ENCODE measurements around the gene SLC25A14.

Gene SLC25A14

GRCh38 chrX:130299279-130300009 is 40.3 kb upstream of the SLC25A14 start:
- no peaks in the 10 kb centered on the region for H3K9me3 ChIP-seq (ENCODE audit: insufficient read depth, low read depth, low read length)
- H2AK5ac ChIP-seq (ENCODE audit: low read length), result no peak overlapping the region
- no peak for DNase-seq
- H2BK5ac ChIP-seq (ENCODE audit: low read depth, low read length, poor library complexity), result no peak overlapping the region
- no peak overlapping the region for H2BK12ac ChIP-seq (ENCODE audit: low read length)
- H2AFZ ChIP-seq (ENCODE audit: insufficient read depth, low read length, poor library complexity), result no peak overlapping the region
- no peak overlapping the region for H3K4ac ChIP-seq (ENCODE audit: low read depth, low read length)
- no peak overlapping the region for H2BK120ac ChIP-seq (ENCODE audit: insufficient read depth, low read length, poor library complexity)
- H3K18ac ChIP-seq (ENCODE audit: low read length), result no peak overlapping the region
- H3K27ac ChIP-seq (ENCODE audit: low read depth, low read length), result no peak overlapping the region
- H4K12ac ChIP-seq (ENCODE audit: low read depth, low read length), result no peak overlapping the region
- H3K4me3 ChIP-seq (ENCODE audit: low read depth, low read length), result no peak overlapping the region
- no peaks in the 10 kb centered on the region for H3K36me3 ChIP-seq (ENCODE audit: control insufficient read depth in 1 of 2, insufficient read depth in 2 of 2, low read length in 2 of 2)
- H3K4me1 ChIP-seq (ENCODE audit: control insufficient read depth in 1 of 2, insufficient read depth in 2 of 2, low read length in 2 of 2), result no peaks in the 10 kb centered on the region
- no peak overlapping the region for H4K91ac ChIP-seq (ENCODE audit: low read depth, low read length)
- H3K14ac ChIP-seq (ENCODE audit: low read length), result no peak overlapping the region
- no CpG with 5 or more reads among the region's 19 CpGs for WGBS (ENCODE audit: extremely low coverage, insufficient coverage, insufficient read length)
- no peak overlapping the region for H4K8ac ChIP-seq (ENCODE audit: low read depth, low read length)
- H3K4me2 ChIP-seq (ENCODE audit: low read length), result no peak overlapping the region
- no peaks in the 10 kb centered on the region for H3K79me1 ChIP-seq (ENCODE audit: low read length)
- H3K9ac ChIP-seq (ENCODE audit: low read length), result no peak overlapping the region
- H3K79me2 ChIP-seq (ENCODE audit: control insufficient read depth, insufficient read depth, low read length, poor library complexity), result no peaks in the 10 kb centered on the region
- H3K23ac ChIP-seq (ENCODE audit: low read length), result no peak overlapping the region
- no peaks in the 10 kb centered on the region for H3K27me3 ChIP-seq (ENCODE audit: insufficient read depth, low read length)

GRCh38 chrX:130300010-130300282 is 39.8 kb upstream of the SLC25A14 start:
- H3K4me1 ChIP-seq (ENCODE audit: control insufficient read depth in 1 of 2, insufficient read depth in 2 of 2, low read length in 2 of 2), result no peaks in the 10 kb centered on the region
- no peaks in the 10 kb centered on the region for H3K79me2 ChIP-seq (ENCODE audit: control insufficient read depth, insufficient read depth, low read length, poor library complexity)
- no peak overlapping the region for H3K14ac ChIP-seq (ENCODE audit: low read length)
- H3K4me2 ChIP-seq (ENCODE audit: low read length), result no peak overlapping the region
- H2AK5ac ChIP-seq (ENCODE audit: low read length), result no peak overlapping the region
- no peak overlapping the region for H2BK5ac ChIP-seq (ENCODE audit: low read depth, low read length, poor library complexity)
- no peaks in the 10 kb centered on the region for H3K36me3 ChIP-seq (ENCODE audit: control insufficient read depth in 1 of 2, insufficient read depth in 2 of 2, low read length in 2 of 2)
- H3K27ac ChIP-seq (ENCODE audit: low read depth, low read length), result no peak overlapping the region
- no peak overlapping the region for H2BK12ac ChIP-seq (ENCODE audit: low read length)
- no peaks in the 10 kb centered on the region for H3K27me3 ChIP-seq (ENCODE audit: insufficient read depth, low read length)
- H3K4ac ChIP-seq (ENCODE audit: low read depth, low read length), result no peak overlapping the region
- H2AFZ ChIP-seq (ENCODE audit: insufficient read depth, low read length, poor library complexity), result no peak overlapping the region
- H4K12ac ChIP-seq (ENCODE audit: low read depth, low read length), result no peak overlapping the region
- no peak overlapping the region for H3K9ac ChIP-seq (ENCODE audit: low read length)
- no peak overlapping the region for H2BK120ac ChIP-seq (ENCODE audit: insufficient read depth, low read length, poor library complexity)
- H4K8ac ChIP-seq (ENCODE audit: low read depth, low read length), result no peak overlapping the region
- no peak overlapping the region for H3K23ac ChIP-seq (ENCODE audit: low read length)
- H4K91ac ChIP-seq (ENCODE audit: low read depth, low read length), result no peak overlapping the region
- H3K79me1 ChIP-seq (ENCODE audit: low read length), result no peaks in the 10 kb centered on the region
- H3K18ac ChIP-seq (ENCODE audit: low read length), result no peak overlapping the region
- no peak for DNase-seq
- no peak overlapping the region for H3K4me3 ChIP-seq (ENCODE audit: low read depth, low read length)
- no peaks in the 10 kb centered on the region for H3K9me3 ChIP-seq (ENCODE audit: insufficient read depth, low read depth, low read length)
- WGBS (ENCODE audit: extremely low coverage, insufficient coverage, insufficient read length), result no CpG with 5 or more reads among the region's 2 CpGs

DNA sequence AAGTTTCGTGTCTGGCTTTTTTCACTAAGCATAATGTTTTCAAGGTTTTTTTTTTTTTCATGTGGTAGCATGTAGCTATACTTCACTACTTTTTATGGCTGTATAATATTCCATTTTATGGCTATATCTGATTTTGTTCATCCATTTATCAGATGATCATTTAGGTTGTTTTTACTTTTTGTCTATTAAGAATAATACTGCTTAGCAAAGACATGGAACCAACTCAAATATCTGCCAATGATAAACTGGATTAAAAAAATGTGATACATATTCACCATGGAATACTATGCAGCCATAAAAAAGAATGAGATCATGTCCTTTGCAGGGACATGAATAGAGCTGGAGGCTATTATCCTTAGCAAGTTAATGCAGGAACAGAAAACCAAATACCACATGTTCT is 38.3 kb upstream of the SLC25A14 start:
- H3K4me3 ChIP-seq (ENCODE audit: low read depth, low read length), result no peak overlapping the region
- H2AFZ ChIP-seq (ENCODE audit: insufficient read depth, low read length, poor library complexity), result no peak overlapping the region
- no peak overlapping the region for H2BK120ac ChIP-seq (ENCODE audit: insufficient read depth, low read length, poor library complexity)
- no peak overlapping the region for H3K14ac ChIP-seq (ENCODE audit: low read length)
- no peaks in the 10 kb centered on the region for H3K79me2 ChIP-seq (ENCODE audit: control insufficient read depth, insufficient read depth, low read length, poor library complexity)
- no peak overlapping the region for H4K12ac ChIP-seq (ENCODE audit: low read depth, low read length)
- no peaks in the 10 kb centered on the region for H3K36me3 ChIP-seq (ENCODE audit: control insufficient read depth in 1 of 2, insufficient read depth in 2 of 2, low read length in 2 of 2)
- H3K9ac ChIP-seq (ENCODE audit: low read length), result no peak overlapping the region
- H2BK12ac ChIP-seq (ENCODE audit: low read length), result no peak overlapping the region
- no peaks in the 10 kb centered on the region for H3K9me3 ChIP-seq (ENCODE audit: insufficient read depth, low read depth, low read length)
- H3K79me1 ChIP-seq (ENCODE audit: low read length), result no peaks in the 10 kb centered on the region
- H4K8ac ChIP-seq (ENCODE audit: low read depth, low read length), result no peak overlapping the region
- no peak overlapping the region for H3K27ac ChIP-seq (ENCODE audit: low read depth, low read length)
- no peak overlapping the region for H4K91ac ChIP-seq (ENCODE audit: low read depth, low read length)
- no peaks in the 10 kb centered on the region for H3K27me3 ChIP-seq (ENCODE audit: insufficient read depth, low read length)
- H3K4me2 ChIP-seq (ENCODE audit: low read length), result no peak overlapping the region
- no peak overlapping the region for H2BK5ac ChIP-seq (ENCODE audit: low read depth, low read length, poor library complexity)
- no peaks in the 10 kb centered on the region for H3K4me1 ChIP-seq (ENCODE audit: control insufficient read depth in 1 of 2, insufficient read depth in 2 of 2, low read length in 2 of 2)
- WGBS (ENCODE audit: extremely low coverage, insufficient coverage, insufficient read length), result no CpG with 5 or more reads among the region's 1 CpG
- no peak overlapping the region for H3K23ac ChIP-seq (ENCODE audit: low read length)
- DNase-seq, result no peak
- no peak overlapping the region for H3K18ac ChIP-seq (ENCODE audit: low read length)
- no peak overlapping the region for H3K4ac ChIP-seq (ENCODE audit: low read depth, low read length)
- H2AK5ac ChIP-seq (ENCODE audit: low read length), result no peak overlapping the region

GRCh38 chrX:130301977-130302376 is 37.7 kb upstream of the SLC25A14 start:
- no peak overlapping the region for H3K27ac ChIP-seq (ENCODE audit: low read depth, low read length)
- no peaks in the 10 kb centered on the region for H3K27me3 ChIP-seq (ENCODE audit: insufficient read depth, low read length)
- no peak overlapping the region for H3K18ac ChIP-seq (ENCODE audit: low read length)
- H3K4me2 ChIP-seq (ENCODE audit: low read length), result no peak overlapping the region
- no CpG with 5 or more reads among the region's 1 CpG for WGBS (ENCODE audit: extremely low coverage, insufficient coverage, insufficient read length)
- no peak overlapping the region for H3K23ac ChIP-seq (ENCODE audit: low read length)
- no peaks in the 10 kb centered on the region for H3K79me2 ChIP-seq (ENCODE audit: control insufficient read depth, insufficient read depth, low read length, poor library complexity)
- H3K4ac ChIP-seq (ENCODE audit: low read depth, low read length), result no peak overlapping the region
- H3K4me3 ChIP-seq (ENCODE audit: low read depth, low read length), result no peak overlapping the region
- no peak for DNase-seq
- H2BK12ac ChIP-seq (ENCODE audit: low read length), result no peak overlapping the region
- no peak overlapping the region for H4K12ac ChIP-seq (ENCODE audit: low read depth, low read length)
- no peaks in the 10 kb centered on the region for H3K4me1 ChIP-seq (ENCODE audit: control insufficient read depth in 1 of 2, insufficient read depth in 2 of 2, low read length in 2 of 2)
- H3K9me3 ChIP-seq (ENCODE audit: insufficient read depth, low read depth, low read length), result no peaks in the 10 kb centered on the region
- no peak overlapping the region for H2BK5ac ChIP-seq (ENCODE audit: low read depth, low read length, poor library complexity)
- H2AFZ ChIP-seq (ENCODE audit: insufficient read depth, low read length, poor library complexity), result no peak overlapping the region
- no peaks in the 10 kb centered on the region for H3K36me3 ChIP-seq (ENCODE audit: control insufficient read depth in 1 of 2, insufficient read depth in 2 of 2, low read length in 2 of 2)
- H2BK120ac ChIP-seq (ENCODE audit: insufficient read depth, low read length, poor library complexity), result no peak overlapping the region
- no peak overlapping the region for H4K8ac ChIP-seq (ENCODE audit: low read depth, low read length)
- H2AK5ac ChIP-seq (ENCODE audit: low read length), result no peak overlapping the region
- H4K91ac ChIP-seq (ENCODE audit: low read depth, low read length), result no peak overlapping the region
- H3K79me1 ChIP-seq (ENCODE audit: low read length), result no peaks in the 10 kb centered on the region
- no peak overlapping the region for H3K14ac ChIP-seq (ENCODE audit: low read length)
- no peak overlapping the region for H3K9ac ChIP-seq (ENCODE audit: low read length)

Data from trophoblast cell (in vitro differentiated cells and primary cell).